BJ (cell line): ENCODE data around the gene LMAN1. TPM values are rescaled to one million over a fixed set of nuclear protein-coding genes. Genes with fewer than 3 reads are reported as not detected.
A peak's percentile ranks its signal among the peaks of the same experiment; 100 is the strongest.

Experiments
- CTCF ChIA-PET: fragments of 350-600 bp; formaldehyde crosslinking; extraction: SDS; loops from one replicate; lab custom pipeline; 2021; ENCODE audit warnings: antibody characterized with exemption, inconsistent platforms; lab: Yijun Ruan, JAX
- POLR2A ChIA-PET: fragments of 300-600 bp; sonication (Branson Sonifier 250); formaldehyde crosslinking; extraction: SDS; loops from one replicate; lab custom pipeline; 2021; ENCODE audit warnings: antibody characterized with exemption; lab: Charles Lee
- DNase-seq: peaks from one replicate; pipeline ENCODE4 v3.0.0-alpha.2; 2011; ENCODE audit warnings: low read depth
- H3K27me3 ChIP-seq: 2 replicates; pipeline ENCODE4 v1.6.0; 2011; ENCODE audit warnings: low read length; ENCODE audit not compliant: control insufficient read depth, insufficient read depth
- H3K36me3 ChIP-seq: 2 replicates; pipeline ENCODE4 v1.5.1; 2011; ENCODE audit warnings: low read length; ENCODE audit not compliant: control insufficient read depth, insufficient read depth
- H3K4me3 ChIP-seq: 2 replicates; pipeline ENCODE4 v1.5.1; 2011; ENCODE audit warnings: low read depth, mild to moderate bottlenecking, control low read depth, low read length
- polyA minus RNA-seq: library from RNA; depleted of rRNA, polyadenylated mRNA; stranded (reverse); fragments of >200 nt; gene quantifications from 2 replicates; pipeline ENCODE4 v1.2.3, GENCODE V29; 2011; rRNA and poly(A)+ RNA removed
- polyA plus RNA-seq: library from polyadenylated mRNA; depleted of rRNA; stranded (reverse); fragments of >200 nt; gene quantifications from 2 replicates; pipeline ENCODE4 v1.2.3, GENCODE V29; 2011; rRNA removed
- TF ChIP-seq, protein P1 (sequence below): IDR thresholded peaks from 2 replicates; pipeline ENCODE4 v1.5.1; 2011; ENCODE audit warnings: low read depth, mild to moderate bottlenecking, control low read depth, inconsistent platforms, low read length, moderate library complexity; ENCODE audit not compliant: insufficient read depth

Gene LMAN1
- polyA plus RNA-seq (65.3 and 117 TPM in 2 replicates), polyA minus RNA-seq (52.5 and 55.4 TPM in 2 replicates)

DNA sequence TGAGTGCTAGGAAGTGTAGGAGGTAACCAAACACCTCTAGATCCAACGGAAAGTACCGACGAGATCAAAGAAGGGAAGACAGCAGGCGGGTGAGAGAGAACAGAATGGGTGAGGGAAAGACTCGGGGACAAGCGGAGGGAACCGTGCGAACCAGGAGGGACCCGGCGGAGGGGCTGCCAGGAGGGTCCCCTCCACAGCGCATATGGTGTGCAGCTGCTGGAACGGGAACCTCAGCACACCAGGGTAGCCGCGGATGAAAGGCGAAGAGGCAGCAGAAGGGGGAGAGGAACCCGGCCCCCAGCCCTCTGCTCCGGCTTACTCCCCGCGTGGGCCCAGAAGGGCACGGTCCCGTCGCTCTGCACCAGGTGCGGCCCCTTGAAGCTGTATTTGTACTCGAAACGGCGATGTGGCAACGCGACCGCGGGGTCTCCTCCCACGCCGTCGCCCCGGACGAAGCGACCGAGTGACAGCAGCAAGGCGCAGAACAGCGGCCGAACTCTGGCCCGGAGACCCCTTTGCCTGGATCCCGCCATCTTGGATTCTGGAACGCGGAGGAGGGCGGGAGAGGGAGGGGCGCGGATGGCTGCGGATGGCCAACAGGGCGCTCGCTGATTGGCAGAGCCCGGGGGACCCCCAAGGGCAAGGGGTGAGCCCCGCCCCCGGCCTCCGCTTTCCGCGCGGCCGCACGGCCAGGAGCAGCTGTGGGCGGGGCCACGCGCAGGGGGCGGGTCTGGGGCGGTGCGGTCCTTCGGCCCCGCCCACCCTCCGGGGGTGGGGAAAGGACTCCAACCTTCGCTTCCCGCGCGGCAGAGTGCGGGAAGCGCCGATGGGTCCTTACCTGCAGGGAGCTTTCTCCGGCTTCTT lies at the start of gene LMAN1:
Gene LMAN1 (minus strand): TSS at position 554 of the 864 bp plus-strand sequence. CDS start 21 bp downstream, at position 533.
- Histone ChIP-seq H3K27me3 (no peaks in the 10 kb centered on the region; the same call in 1 of the 2 replicates), H3K36me3 (peaks cover 2% of the 10 kb centered on the region), H3K4me3 (peak within 1 kb of the TSS; percentile 69)
- ChIA-PET POLR2A (interaction anchor here (0.6 kb wide), 1 partner anchor 28 kb away, joined by 7 read pairs; no protein-coding TSS in a partner anchor), CTCF (interaction anchor here (1.0 to 1.6 kb wide), 4 partner anchors 18 to 110 kb away, joined by 3 to 9 read pairs (median 6); no protein-coding TSS in a partner anchor)
- peak; percentile 57 for DNase-seq
- TF ChIP-seq, protein P1, sequence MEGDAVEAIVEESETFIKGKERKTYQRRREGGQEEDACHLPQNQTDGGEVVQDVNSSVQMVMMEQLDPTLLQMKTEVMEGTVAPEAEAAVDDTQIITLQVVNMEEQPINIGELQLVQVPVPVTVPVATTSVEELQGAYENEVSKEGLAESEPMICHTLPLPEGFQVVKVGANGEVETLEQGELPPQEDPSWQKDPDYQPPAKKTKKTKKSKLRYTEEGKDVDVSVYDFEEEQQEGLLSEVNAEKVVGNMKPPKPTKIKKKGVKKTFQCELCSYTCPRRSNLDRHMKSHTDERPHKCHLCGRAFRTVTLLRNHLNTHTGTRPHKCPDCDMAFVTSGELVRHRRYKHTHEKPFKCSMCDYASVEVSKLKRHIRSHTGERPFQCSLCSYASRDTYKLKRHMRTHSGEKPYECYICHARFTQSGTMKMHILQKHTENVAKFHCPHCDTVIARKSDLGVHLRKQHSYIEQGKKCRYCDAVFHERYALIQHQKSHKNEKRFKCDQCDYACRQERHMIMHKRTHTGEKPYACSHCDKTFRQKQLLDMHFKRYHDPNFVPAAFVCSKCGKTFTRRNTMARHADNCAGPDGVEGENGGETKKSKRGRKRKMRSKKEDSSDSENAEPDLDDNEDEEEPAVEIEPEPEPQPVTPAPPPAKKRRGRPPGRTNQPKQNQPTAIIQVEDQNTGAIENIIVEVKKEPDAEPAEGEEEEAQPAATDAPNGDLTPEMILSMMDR: no peak

DNA sequence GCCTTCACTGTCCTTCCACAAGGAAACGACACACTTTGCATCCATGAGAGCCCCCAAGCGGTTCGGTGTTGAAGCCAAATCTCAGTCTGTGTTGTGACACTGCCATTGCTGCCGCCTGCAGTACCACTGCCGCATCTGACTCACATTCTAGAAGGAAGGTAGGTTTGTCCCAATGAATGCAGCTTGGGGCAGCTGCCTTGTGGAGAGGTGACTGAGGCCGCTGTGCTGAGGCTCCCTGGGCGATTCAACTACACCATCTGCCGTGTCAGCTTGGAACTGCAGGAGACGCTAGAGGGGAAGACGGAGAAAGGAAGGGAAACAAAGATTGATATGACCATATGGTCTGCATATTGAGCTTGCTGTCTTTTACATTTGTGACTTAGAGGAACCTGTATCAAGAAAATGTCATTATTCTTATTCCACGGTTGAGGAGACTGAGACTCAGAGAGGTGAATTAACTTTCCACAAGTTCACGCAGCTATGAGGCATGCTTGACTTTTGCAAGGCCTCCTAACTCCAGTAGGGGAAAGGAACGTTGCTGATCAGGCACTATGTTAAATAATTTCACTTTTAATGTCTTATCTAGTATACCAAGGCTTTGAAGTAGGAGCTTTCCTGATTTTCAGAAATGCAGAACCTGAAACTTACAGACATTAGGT lies 43.5 kb upstream of the LMAN1 start:
- CTCF ChIA-PET: interaction anchor here (0.6 to 4.4 kb wide), 55 partner anchors 8 to 1257 kb away, joined by 3 to 110 read pairs (median 5); partner anchors contain the start of genes CPLX4, GRP, LMAN1 and RAX
- POLR2A ChIA-PET: no interaction called here
- H3K36me3 ChIP-seq: no peaks in the 10 kb centered on the region
- H3K4me3 ChIP-seq: no peak overlapping the region
- H3K27me3 ChIP-seq: no peaks in the 10 kb centered on the region
- DNase-seq: peak; percentile 4
- TF ChIP-seq, protein P1: peak; percentile 99

- Histone ChIP-seq H3K27me3 (no peaks in the 10 kb centered on the region), H3K36me3 (no peaks in the 10 kb centered on the region), H3K4me3 (no peak overlapping the region)
- ChIA-PET CTCF (interaction anchor here (3.4 to 4.4 kb wide), 2 partner anchors 91 to 151 kb away, joined by 22 to 100 read pairs; no protein-coding TSS in a partner anchor), POLR2A (no interaction called here)
- DNase-seq: no peak
- TF ChIP-seq, protein P1: no peak
Measured at GRCh38 chr18:59400407-59400806, 41.3 kb upstream of the LMAN1 start.

DNA sequence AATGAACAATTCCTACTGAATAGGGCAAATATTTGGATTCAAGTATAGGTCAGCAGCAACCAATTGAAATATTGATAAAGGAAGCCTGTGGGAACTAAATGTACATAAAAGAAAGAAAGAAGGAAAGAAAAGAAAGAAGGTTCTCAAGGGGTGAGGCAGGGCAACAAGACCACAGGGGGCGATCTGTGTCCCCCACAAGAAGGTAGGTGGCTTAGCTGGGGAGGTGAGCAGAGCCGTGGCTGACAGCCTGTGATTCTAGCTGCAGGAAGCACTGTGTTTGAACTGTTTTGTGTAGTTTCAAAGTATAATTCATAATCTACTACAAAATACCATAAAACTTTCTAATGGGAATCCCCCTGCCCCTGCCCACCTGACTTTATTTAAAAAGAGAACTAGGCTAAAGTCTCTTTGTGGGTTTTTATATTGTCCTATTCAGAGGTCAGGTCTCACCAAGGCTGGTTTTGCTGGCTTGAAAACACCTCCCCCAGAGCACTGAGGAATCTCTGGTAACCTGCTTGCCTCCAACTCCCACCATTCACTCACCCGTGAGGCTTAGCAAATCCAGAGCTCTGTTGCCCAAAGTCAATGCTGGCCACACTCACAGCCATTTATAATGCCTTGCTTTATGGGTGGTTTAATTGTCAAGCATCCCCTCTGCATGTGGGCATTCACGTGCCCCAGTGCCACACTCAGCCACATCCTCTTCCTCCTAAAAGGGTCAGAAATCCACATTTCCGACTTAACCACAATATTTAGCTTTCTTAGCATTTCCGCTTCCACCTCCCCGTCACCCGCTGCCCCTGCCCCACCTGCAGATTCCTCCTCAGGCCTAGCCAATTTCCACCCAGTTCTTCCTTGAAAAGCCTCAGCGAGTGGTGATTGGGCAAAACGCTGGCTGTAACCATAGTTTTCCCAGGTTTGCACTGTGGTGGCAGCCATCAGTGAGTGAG lies 36.4 kb upstream of the LMAN1 start:
- Histone ChIP-seq H3K27me3 (no peaks in the 10 kb centered on the region), H3K4me3 (no peak overlapping the region), H3K36me3 (no peaks in the 10 kb centered on the region)
- TF ChIP-seq, protein P1: no peak
- ChIA-PET CTCF (interaction anchor here (0.5 to 1.6 kb wide), 2 partner anchors 146 to 147 kb away, joined by 3 to 4 read pairs; no protein-coding TSS in a partner anchor), POLR2A (no interaction called here)
- DNase-seq: no peak
